NB4 (cell line): ENCODE measurements around the gene ZNHIT1.

Experiments
- MYC ChIP-seq: IDR thresholded peaks from 2 replicates; pipeline ENCODE4 v1.6.1; 2011; ENCODE audit warnings: low read depth, low read length
- POLR2A ChIP-seq: IDR thresholded peaks from 2 replicates; pipeline ENCODE4 v1.6.1; 2011; ENCODE audit warnings: mild to moderate bottlenecking; ENCODE audit not compliant: insufficient read length; ENCODE audit errors: extremely low read depth
- TF ChIP-seq, protein P1 (sequence below): IDR thresholded peaks from one replicate; pipeline ENCODE4 v1.5.1; 2012; ENCODE audit warnings: low read depth, low read length
- TF ChIP-seq, protein P2 (sequence below): IDR thresholded peaks from 2 replicates; pipeline ENCODE4 v1.6.1; 2011; ENCODE audit warnings: low read depth, low read length

DNA sequence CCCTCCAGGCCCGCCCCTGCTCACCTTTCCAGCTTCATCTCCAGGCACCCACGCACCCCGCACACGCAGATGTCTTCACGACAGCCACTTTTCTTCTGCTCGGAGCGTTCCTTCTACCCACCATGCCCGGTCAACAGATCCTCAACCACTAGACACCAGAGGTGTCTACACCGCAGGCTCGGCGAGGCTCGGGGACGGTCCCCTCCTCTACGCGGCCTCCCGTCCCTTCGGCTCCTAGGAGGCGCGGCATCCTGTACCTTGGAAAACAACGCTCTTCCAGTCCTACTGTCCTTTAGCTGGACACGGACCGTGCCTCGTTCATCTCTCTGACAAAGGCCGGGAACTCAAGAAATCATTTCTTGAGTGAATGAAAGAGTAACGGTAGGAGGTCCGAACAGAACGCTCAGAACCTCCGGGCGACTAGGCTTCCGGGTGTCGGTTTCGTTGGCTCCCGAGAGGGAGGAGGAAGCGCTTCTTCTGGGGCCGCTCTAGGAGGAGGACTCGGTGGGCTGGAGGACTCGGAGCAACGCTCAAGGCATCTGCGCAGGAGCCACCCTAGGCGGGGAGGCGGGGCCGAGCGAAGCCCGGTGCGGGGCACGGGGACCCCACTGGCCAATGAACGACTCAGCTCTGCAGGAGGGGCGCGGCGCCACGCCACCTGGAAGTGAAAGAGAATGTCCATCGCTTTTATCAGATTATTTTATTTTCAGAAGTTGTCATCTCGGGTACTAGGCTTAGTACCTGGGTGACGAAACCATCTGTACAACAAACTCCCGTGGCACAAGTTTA is 34.1 kb downstream of the ZNHIT1 start:
- TF ChIP-seq, protein P1, sequence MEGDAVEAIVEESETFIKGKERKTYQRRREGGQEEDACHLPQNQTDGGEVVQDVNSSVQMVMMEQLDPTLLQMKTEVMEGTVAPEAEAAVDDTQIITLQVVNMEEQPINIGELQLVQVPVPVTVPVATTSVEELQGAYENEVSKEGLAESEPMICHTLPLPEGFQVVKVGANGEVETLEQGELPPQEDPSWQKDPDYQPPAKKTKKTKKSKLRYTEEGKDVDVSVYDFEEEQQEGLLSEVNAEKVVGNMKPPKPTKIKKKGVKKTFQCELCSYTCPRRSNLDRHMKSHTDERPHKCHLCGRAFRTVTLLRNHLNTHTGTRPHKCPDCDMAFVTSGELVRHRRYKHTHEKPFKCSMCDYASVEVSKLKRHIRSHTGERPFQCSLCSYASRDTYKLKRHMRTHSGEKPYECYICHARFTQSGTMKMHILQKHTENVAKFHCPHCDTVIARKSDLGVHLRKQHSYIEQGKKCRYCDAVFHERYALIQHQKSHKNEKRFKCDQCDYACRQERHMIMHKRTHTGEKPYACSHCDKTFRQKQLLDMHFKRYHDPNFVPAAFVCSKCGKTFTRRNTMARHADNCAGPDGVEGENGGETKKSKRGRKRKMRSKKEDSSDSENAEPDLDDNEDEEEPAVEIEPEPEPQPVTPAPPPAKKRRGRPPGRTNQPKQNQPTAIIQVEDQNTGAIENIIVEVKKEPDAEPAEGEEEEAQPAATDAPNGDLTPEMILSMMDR, result no peak
- TF ChIP-seq POLR2A (peak; percentile 88), MYC (peak; percentile 84; the same call in 1 of the 2 replicates)
- TF ChIP-seq, protein P2, sequence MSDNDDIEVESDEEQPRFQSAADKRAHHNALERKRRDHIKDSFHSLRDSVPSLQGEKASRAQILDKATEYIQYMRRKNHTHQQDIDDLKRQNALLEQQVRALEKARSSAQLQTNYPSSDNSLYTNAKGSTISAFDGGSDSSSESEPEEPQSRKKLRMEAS, result peak; percentile 89
